Prostate gland (tissue), 2 donors: Measurements from ENCODE around the gene RUNX2. TPM values are rescaled to one million over a fixed set of nuclear protein-coding genes. Genes with fewer than 3 reads are reported as not detected.
"Not testable (repeated sequence)": the region's sequence is repeated elsewhere in the genome, so short reads cannot be mapped to it uniquely, and the experiment has no call there.

Experiments used
- DNase-seq: peaks from one replicate; pipeline ENCODE4 v3.0.0-alpha.2; 2019; ENCODE audit warnings: low spot score
- H3K27ac ChIP-seq, 2 donors: fragments of 200-600 bp; sonication (generic); 2 replicates each; pipeline ENCODE4 v1.5.1; 2017 to 2019
- H3K27me3 ChIP-seq: fragments of 200-600 bp; sonication (generic); replicated peaks from 2 replicates; pipeline ENCODE4 v1.5.1; 2019; ENCODE audit not compliant: insufficient read depth
- H3K36me3 ChIP-seq, 2 donors: fragments of 200-600 bp; sonication (generic); 1 replicate in 1 of 2; 2 replicates in 1 of 2; pipeline versions ENCODE4 v1.5.1 to v1.8.1; 2017 to 2019
- H3K4me1 ChIP-seq: fragments of 200-600 bp; sonication (generic); replicated peaks from 2 replicates; pipeline ENCODE4 v1.5.1; 2019
- H3K4me3 ChIP-seq, 2 donors: fragments of 200-600 bp; sonication (generic); 2 replicates each; pipeline ENCODE4 v1.5.1; 2017 to 2019
- H3K9me3 ChIP-seq: fragments of 200-600 bp; sonication (generic); 2 replicates; pipeline ENCODE4 v1.5.1; 2017
- CTCF ChIP-seq, 4 experiments: fragments of 200-600 bp in 2 of 4; fragments of 450-650 bp in 2 of 4; sonication (generic) in 2 of 4; IDR thresholded peaks; 1 replicate in 3 of 4; 2 replicates in 1 of 4; pipeline ENCODE4 v1.5.1; 2016 to 2019; ENCODE audit warnings: antibody characterized with exemption in 4 of 4, mild to moderate bottlenecking in 2 of 4, moderate library complexity in 2 of 4
- POLR2A ChIP-seq: fragments of 450-650 bp; IDR thresholded peaks from one replicate; pipeline ENCODE4 v1.6.1; 2016; ENCODE audit warnings: antibody characterized with exemption, mild to moderate bottlenecking
- POLR2AphosphoS5 ChIP-seq: sonication (generic); formaldehyde crosslinking; IDR thresholded peaks from one replicate; pipeline ENCODE4 v1.6.1; 2017; ENCODE audit warnings: antibody characterized with exemption
- whole genome bisulfite sequencing: methylation state at CpG from one replicate; pipeline ENCODE4 v1.1.5; 2018; 5-methylcytosine and 5-hydroxymethylcytosine counted together
- intact Hi-C: fragments of 100-400 bp; cut with DNase I; formaldehyde crosslinking; loops from one replicate; pipeline ENCODE4 v1.14.2; 2022
- total RNA-seq, 2 donors: library from RNA; depleted of rRNA; stranded (reverse); fragments of >200 nt; gene quantifications; one replicate each; pipeline ENCODE4 v1.1.0, GENCODE V29; 2016

RUNX2 gene
- total RNA-seq, 2 donors from 2014 or later, result 9.2 to 10.7 TPM

- Histone ChIP-seq H3K4me3 (no peak overlapping the region), H3K36me3 (no peaks in the 10 kb centered on the region), H3K4me1 (no peaks in the 10 kb centered on the region), H3K27me3 (no peaks in the 10 kb centered on the region), H3K27ac (no peak overlapping the region), H3K9me3 (no peaks in the 10 kb centered on the region)
- intact Hi-C loops, result no loop called here
- no peak for DNase-seq
- 89% methylated on average over 7 of the region's 7 CpGs for WGBS
- TF ChIP-seq POLR2AphosphoS5, result no peak
- no peak for TF ChIP-seq CTCF (IDR thresholded peaks at IDR 0.05)
- TF ChIP-seq POLR2A, result no peak
Measured at GRCh38 chr6:45665859-45666258, 337.7 kb downstream of the RUNX2 start.

DNA sequence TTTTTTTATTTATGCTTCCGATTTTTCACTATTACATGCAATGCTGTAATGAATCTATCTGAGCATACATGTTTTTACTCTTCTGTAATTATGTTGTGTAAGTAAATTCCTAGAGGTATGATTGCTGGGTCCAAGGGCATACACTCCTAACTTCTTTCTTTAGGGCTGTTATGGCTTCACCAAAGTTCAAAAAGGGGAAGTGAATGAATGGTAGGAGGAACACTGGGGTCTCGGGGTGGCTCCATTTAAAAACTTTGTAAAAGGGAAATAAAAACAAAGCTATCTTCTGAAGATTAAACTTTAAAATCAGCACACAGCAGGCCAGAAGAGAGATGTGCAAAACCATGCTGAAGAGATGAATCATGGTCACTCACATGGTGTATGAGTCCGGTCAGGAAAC, 338.7 kb downstream of the RUNX2 start:
- no peak overlapping the region for H3K27ac ChIP-seq
- no peaks in the 10 kb centered on the region for H3K36me3 ChIP-seq
- intact Hi-C loops, result no loop called here
- H3K27me3 ChIP-seq, result no peaks in the 10 kb centered on the region
- 90% methylated on average over 3 of the region's 3 CpGs for WGBS
- no peak for DNase-seq
- H3K9me3 ChIP-seq, result no peaks in the 10 kb centered on the region
- no peak overlapping the region for H3K4me3 ChIP-seq
- no peak for TF ChIP-seq CTCF (IDR thresholded peaks at IDR 0.05)
- TF ChIP-seq POLR2A, result no peak
- TF ChIP-seq POLR2AphosphoS5, result no peak
- H3K4me1 ChIP-seq, result no peaks in the 10 kb centered on the region

GRCh38 chr6:45667300-45667699, 339.2 kb downstream of the RUNX2 start:
- intact Hi-C loops, result no loop called here
- Histone ChIP-seq H3K9me3 (no peaks in the 10 kb centered on the region), H3K27ac (no peak overlapping the region), H3K4me1 (no peaks in the 10 kb centered on the region), H3K4me3 (no peak overlapping the region), H3K36me3 (no peaks in the 10 kb centered on the region), H3K27me3 (no peaks in the 10 kb centered on the region)
- DNase-seq, result no peak
- TF ChIP-seq CTCF (IDR thresholded peaks at IDR 0.05), result no peak
- TF ChIP-seq POLR2A, result no peak
- TF ChIP-seq POLR2AphosphoS5, result no peak
- WGBS, result 76% methylated on average over 6 of the region's 6 CpGs

GRCh38 chr6:45667766-45668165, 339.6 kb downstream of the RUNX2 start:
- Histone ChIP-seq H3K4me3 (no peak overlapping the region), H3K9me3 (no peaks in the 10 kb centered on the region), H3K4me1 (no peaks in the 10 kb centered on the region), H3K27me3 (no peaks in the 10 kb centered on the region), H3K36me3 (no peaks in the 10 kb centered on the region), H3K27ac (no peak overlapping the region)
- TF ChIP-seq CTCF (IDR thresholded peaks at IDR 0.05) (no peak), POLR2AphosphoS5 (no peak), POLR2A (no peak)
- intact Hi-C loops, result no loop called here
- WGBS, result 96% methylated on average over 5 of the region's 5 CpGs
- DNase-seq, result no peak

- Histone ChIP-seq H3K9me3 (no peaks in the 10 kb centered on the region), H3K4me1 (no peaks in the 10 kb centered on the region), H3K27ac (no peak overlapping the region), H3K36me3 (no peaks in the 10 kb centered on the region), H3K27me3 (no peaks in the 10 kb centered on the region), H3K4me3 (no peak overlapping the region)
- WGBS, result 97% methylated on average over 9 of the region's 9 CpGs
- intact Hi-C loops, result no loop called here
- TF ChIP-seq POLR2AphosphoS5, result no peak
- TF ChIP-seq CTCF (IDR thresholded peaks at IDR 0.05), result no peak
- no peak for TF ChIP-seq POLR2A
- DNase-seq, result no peak
Measured at GRCh38 chr6:45668705-45669104, 340.6 kb downstream of the RUNX2 start.

- not testable (repeated sequence) for H3K4me3 ChIP-seq
- 96% methylated on average over 6 of the region's 6 CpGs for WGBS
Measured at GRCh38 chr6:45673167-45673566, 345.0 kb downstream of the RUNX2 start.

GRCh38 chr6:45675166-45675565, 347.0 kb downstream of the RUNX2 start:
- H3K27ac ChIP-seq, intact Hi-C loops, H3K4me3 ChIP-seq, DNase-seq, H3K4me1 ChIP-seq, H3K9me3 ChIP-seq, H3K27me3 ChIP-seq, H3K36me3 ChIP-seq: not testable (repeated sequence)
- 56% methylated on average over 14 of the region's 14 CpGs for WGBS

More at GRCh38 chr6:45673167-45673566, 345.0 kb downstream of the RUNX2 start:
- H3K27ac ChIP-seq, H3K4me1 ChIP-seq, H3K36me3 ChIP-seq, DNase-seq, H3K9me3 ChIP-seq, intact Hi-C loops, H3K27me3 ChIP-seq: not testable (repeated sequence)
